ENCODE results near the gene FKBP14. TPM values are rescaled to one million over a fixed set of nuclear protein-coding genes. Genes with fewer than 3 reads are reported as not detected.

The FKBP14 gene
- total RNA-seq, 1 experiment from 2014 or later: 29.8 TPM

DNA sequence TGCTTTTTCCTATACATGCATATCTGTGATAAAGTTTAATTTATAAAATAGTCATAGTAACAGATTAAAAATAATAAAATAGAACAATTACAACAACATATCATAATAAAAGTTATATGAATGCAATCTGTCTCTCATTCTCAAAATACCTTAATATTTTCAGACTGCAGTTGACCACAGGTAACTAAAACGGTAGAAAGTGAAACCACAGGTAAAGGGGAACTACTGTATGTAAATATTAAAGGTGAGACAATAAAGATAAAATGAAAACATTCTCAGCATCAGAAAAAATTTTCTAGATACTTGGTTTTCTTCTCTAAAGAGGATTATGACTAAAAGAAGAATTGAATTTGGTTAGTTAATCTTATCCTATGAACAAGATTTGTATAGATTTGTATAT, 6.0 kb downstream of the FKBP14 start:
- Histone ChIP-seq H3K36me3 (ENCODE audit: low read depth) (peaks cover 26% of the 10 kb centered on the region; the same call in 1 of the 2 replicates), H3K4me3 (no peak overlapping the region), H3K79me2 (ENCODE audit: low read depth) (peaks cover 35% of the 10 kb centered on the region), H2AFZ (no peak overlapping the region), H3K27ac (0 out of 2 replicates have a peak overlapping the region, but pooled peaks have one; percentile 11), H3F3A (ENCODE audit: insufficient read depth, low read depth) (no peaks in the 10 kb centered on the region; the same call in 1 of the 2 replicates), H3K27me3 (ENCODE audit: insufficient read depth, low read depth) (no peaks in the 10 kb centered on the region), H3K4me1 (replicated peaks; ENCODE audit: insufficient read depth) (peaks cover 34% of the 10 kb centered on the region), H3K9me3 (ENCODE audit: insufficient read depth, low read depth) (no peaks in the 10 kb centered on the region), H3K4me2 (no peak overlapping the region), H4K20me1 (ENCODE audit: insufficient read depth) (no peaks in the 10 kb centered on the region), H3K9me2 (ENCODE audit: insufficient read depth) (no peaks in the 10 kb centered on the region)
- CTCF ChIA-PET: no interaction called here
- POLR2A ChIA-PET (ENCODE audit: unreplicated experiment): no interaction called here
- TF ChIP-seq, protein P1, sequence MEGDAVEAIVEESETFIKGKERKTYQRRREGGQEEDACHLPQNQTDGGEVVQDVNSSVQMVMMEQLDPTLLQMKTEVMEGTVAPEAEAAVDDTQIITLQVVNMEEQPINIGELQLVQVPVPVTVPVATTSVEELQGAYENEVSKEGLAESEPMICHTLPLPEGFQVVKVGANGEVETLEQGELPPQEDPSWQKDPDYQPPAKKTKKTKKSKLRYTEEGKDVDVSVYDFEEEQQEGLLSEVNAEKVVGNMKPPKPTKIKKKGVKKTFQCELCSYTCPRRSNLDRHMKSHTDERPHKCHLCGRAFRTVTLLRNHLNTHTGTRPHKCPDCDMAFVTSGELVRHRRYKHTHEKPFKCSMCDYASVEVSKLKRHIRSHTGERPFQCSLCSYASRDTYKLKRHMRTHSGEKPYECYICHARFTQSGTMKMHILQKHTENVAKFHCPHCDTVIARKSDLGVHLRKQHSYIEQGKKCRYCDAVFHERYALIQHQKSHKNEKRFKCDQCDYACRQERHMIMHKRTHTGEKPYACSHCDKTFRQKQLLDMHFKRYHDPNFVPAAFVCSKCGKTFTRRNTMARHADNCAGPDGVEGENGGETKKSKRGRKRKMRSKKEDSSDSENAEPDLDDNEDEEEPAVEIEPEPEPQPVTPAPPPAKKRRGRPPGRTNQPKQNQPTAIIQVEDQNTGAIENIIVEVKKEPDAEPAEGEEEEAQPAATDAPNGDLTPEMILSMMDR (conservative IDR thresholded peaks at IDR 0.05): no peak
- TF ChIP-seq EZH2 (IDR thresholded peaks at IDR 0.05; ENCODE audit: low read depth): no peak
- no peak for DNase-seq
- intact Hi-C loops (cut with micrococcal nuclease; ENCODE audit: unreplicated experiment): no loop called here
- BruUV-seq (replicated peaks): no TSS peak

DNA sequence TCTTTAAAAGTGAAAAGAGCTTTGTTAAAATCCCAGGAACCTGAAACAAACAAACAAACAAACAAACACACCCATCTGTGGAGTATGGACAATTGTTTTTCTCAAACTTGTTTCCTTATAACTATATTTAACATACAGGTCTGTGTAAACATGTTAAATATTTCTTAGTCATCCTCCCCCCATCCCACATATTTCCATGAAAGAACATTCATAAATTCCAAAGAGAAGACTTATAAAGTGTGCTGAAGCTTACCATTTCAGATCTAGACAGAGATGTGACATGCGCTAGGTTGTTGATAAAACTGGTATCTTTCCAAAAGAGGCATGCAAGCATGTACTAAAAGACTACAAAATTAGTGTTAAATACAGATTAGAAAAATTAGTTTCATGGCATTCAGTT, 6.5 kb downstream of the FKBP14 start:
- ChIA-PET POLR2A (ENCODE audit: unreplicated experiment) (no interaction called here), CTCF (no interaction called here)
- H3K9me3 ChIP-seq (ENCODE audit: insufficient read depth, low read depth): no peaks in the 10 kb centered on the region
- peak in 1 of 2 experiments; percentile 70 for DNase-seq
- no peak overlapping the region for H3K4me3 ChIP-seq
- H3K27ac ChIP-seq: peak overlapping the region; percentile 11
- peaks cover 30% of the 10 kb centered on the region for H3K79me2 ChIP-seq (ENCODE audit: low read depth)
- no peaks in the 10 kb centered on the region for H3K27me3 ChIP-seq (ENCODE audit: insufficient read depth, low read depth)
- no TSS peak for BruUV-seq (replicated peaks)
- H3K9me2 ChIP-seq (ENCODE audit: insufficient read depth): no peaks in the 10 kb centered on the region
- peaks cover 27% of the 10 kb centered on the region; the same call in 1 of the 2 replicates for H3K36me3 ChIP-seq (ENCODE audit: low read depth)
- H3K4me2 ChIP-seq: no peak overlapping the region
- intact Hi-C loops (cut with micrococcal nuclease; ENCODE audit: unreplicated experiment): no loop called here
- no peaks in the 10 kb centered on the region for H4K20me1 ChIP-seq (ENCODE audit: insufficient read depth)
- no peak overlapping the region for H2AFZ ChIP-seq
- H3K4me1 ChIP-seq (replicated peaks; ENCODE audit: insufficient read depth): peaks cover 29% of the 10 kb centered on the region
- TF ChIP-seq, protein P1 (conservative IDR thresholded peaks at IDR 0.05): no peak
- no peak for TF ChIP-seq EZH2 (IDR thresholded peaks at IDR 0.05; ENCODE audit: low read depth)
- no peaks in the 10 kb centered on the region; the same call in 1 of the 2 replicates for H3F3A ChIP-seq (ENCODE audit: insufficient read depth, low read depth)

DNA sequence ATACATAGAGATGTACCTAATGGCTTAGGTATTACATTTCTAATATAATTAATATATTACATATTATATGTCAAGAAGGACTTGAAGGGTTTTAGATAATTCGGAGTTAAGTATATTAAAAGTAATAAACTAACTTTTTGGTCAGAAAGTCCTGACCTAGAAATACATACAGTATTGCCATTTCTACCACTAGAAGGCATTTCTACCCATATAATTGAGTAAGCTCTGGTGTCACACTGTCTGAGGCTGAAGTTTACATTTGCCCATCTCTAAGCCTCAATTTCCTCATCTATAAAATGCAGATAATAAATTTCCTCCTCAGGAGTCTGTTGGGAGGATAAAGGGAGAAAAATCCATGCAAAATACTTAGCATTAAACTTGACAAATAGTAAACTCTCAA, 7.1 kb downstream of the FKBP14 start:
- Histone ChIP-seq H3K79me2 (ENCODE audit: low read depth) (peaks cover 24% of the 10 kb centered on the region), H3K27me3 (ENCODE audit: insufficient read depth, low read depth) (no peaks in the 10 kb centered on the region), H3K4me2 (no peak overlapping the region), H3K4me1 (replicated peaks; ENCODE audit: insufficient read depth) (peaks cover 23% of the 10 kb centered on the region; the same call in 1 of the 2 replicates), H3K27ac (peak overlapping the region; percentile 11), H4K20me1 (ENCODE audit: insufficient read depth) (no peaks in the 10 kb centered on the region), H3K9me2 (ENCODE audit: insufficient read depth) (no peaks in the 10 kb centered on the region), H3K4me3 (no peak overlapping the region), H3K36me3 (ENCODE audit: low read depth) (peaks cover 29% of the 10 kb centered on the region; the same call in 1 of the 2 replicates), H3K9me3 (ENCODE audit: insufficient read depth, low read depth) (no peaks in the 10 kb centered on the region), H3F3A (ENCODE audit: insufficient read depth, low read depth) (no peaks in the 10 kb centered on the region; the same call in 1 of the 2 replicates), H2AFZ (no peak overlapping the region)
- intact Hi-C loops (cut with micrococcal nuclease; ENCODE audit: unreplicated experiment): no loop called here
- no peak for TF ChIP-seq EZH2 (IDR thresholded peaks at IDR 0.05; ENCODE audit: low read depth)
- TF ChIP-seq, protein P1 (conservative IDR thresholded peaks at IDR 0.05): no peak
- DNase-seq: no peak
- no TSS peak for BruUV-seq (replicated peaks)
- POLR2A ChIA-PET (ENCODE audit: unreplicated experiment): no interaction called here
- CTCF ChIA-PET: no interaction called here
